GM10847 (cell line): ENCODE results near the gene MEF2C.

Source experiments
- POLR2A ChIP-seq: IDR thresholded peaks from 2 replicates; pipeline ENCODE4 v1.6.1; 2011; ENCODE audit not compliant: insufficient read length; ENCODE audit errors: extremely low read depth

MEF2C gene

DNA sequence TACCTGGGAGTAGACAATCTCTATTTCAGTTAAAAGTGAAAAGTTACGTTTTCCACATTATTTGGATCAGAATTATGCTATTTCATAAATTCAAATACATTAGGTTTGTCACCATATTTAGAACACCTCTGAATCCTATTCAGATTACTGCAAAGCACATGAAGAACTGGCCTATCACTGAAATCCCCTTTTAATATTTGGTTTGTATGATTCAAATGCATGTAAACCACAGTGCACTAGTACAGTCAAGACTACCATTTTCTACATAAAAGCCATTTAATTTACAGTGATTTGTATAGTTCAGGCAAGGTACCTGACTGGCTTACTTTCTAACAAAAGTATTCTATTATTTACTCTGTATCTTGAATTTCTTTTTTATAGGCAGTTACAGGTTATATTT is 212.5 kb downstream of the MEF2C start:
- no peak for TF ChIP-seq POLR2A

DNA sequence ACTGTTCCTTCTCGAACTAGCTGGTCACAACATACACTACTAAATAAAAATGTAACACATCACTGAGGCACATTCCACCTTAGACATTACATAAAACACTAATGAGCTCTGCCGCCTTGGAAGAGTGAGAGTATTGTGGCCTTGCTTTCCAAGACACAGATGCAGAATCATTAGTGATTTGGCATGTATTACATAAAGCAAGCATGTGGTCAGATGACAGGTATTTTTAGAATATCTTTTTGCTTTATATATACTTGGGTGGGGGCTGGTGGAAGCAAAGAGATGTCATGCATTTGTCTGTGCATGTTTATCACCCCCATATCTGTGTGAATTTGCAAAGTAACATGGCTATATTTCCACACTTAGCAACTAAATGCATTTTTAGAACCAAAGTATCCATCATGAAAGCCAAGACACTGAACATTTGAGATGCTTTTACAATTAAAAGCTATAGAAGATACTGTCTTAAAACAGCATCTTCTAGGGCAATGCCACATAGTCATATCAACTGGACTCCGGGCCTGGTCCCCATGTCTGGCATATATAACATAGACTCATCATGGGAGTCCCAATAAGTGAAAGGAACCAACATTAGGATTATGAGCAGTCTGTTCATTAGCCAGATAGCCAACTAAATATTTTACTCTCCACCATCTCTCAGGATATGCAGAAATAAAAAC is 213.5 kb downstream of the MEF2C start:
- no peak for TF ChIP-seq POLR2A

DNA sequence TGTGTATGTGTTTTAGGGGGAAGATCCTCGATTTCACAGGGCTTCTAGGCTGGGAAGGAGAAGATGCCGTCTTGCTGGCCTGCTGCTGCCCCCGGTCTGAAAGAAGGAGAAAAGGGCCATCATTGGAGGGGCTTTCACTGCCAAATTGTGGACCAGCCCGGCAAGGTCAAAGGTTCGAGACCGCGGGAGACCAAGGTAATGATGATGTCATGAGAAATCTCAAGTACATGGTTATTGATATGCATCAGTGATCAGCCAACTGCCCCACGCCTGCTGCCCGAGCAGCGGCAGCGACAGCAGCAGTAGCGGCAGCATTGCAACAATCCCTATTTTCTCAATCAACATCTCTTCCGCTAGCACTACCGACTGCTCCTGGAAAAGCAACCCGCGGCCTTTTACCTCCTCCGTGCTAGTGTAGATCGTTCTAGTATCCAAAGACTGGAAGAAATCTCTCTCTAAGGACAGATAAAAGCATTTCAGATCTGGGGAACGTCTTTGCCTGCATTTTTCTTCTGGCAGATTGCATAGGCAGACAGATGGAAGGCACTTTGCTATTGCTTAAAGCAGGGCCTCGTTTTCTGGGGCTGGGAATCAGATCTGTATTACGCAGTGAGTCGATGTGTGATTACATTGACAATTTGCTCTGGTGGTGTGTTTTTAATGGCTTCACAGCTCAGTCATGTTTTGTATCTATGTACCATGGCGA is 215.3 kb downstream of the MEF2C start:
- TF ChIP-seq POLR2A: no peak
